Calu3 (cell line): Measurements from ENCODE around the gene TGFA. TPM values are rescaled to one million over a fixed set of nuclear protein-coding genes. Genes with fewer than 3 reads are reported as not detected.

Experiments used
- BruUV-seq: library from RNA; stranded (reverse); fragments of 400-500 nt; replicated peaks from 2 replicates; lab custom pipeline; 2021; lab: Mats Ljungman, UMichigan
- CTCF ChIA-PET: fragments of 300-600 bp; sonication (Branson Sonifier 250); formaldehyde crosslinking; loops from one replicate; lab custom pipeline; 2022; ENCODE audit warnings: antibody characterized with exemption; lab: Charles Lee
- DNase-seq: peaks from one replicate; pipeline ENCODE4 v3.0.0; 2022
- H3K27ac Mint-ChIP-seq: one replicate; pipeline ENCODE4 v1.8.0; 2022; ENCODE audit warnings: mixed read lengths; ENCODE audit not compliant: unreplicated experiment
- H3K27me3 Mint-ChIP-seq: one replicate; pipeline ENCODE4 v1.8.0; 2022; ENCODE audit warnings: mixed read lengths; ENCODE audit not compliant: unreplicated experiment
- H3K36me3 Mint-ChIP-seq: one replicate; pipeline ENCODE4 v1.8.0; 2022; ENCODE audit warnings: mild to moderate bottlenecking, moderate library complexity, mixed read lengths; ENCODE audit not compliant: insufficient read depth, unreplicated experiment
- H3K4me1 Mint-ChIP-seq: one replicate; pipeline ENCODE4 v1.8.0; 2022; ENCODE audit warnings: mild to moderate bottlenecking, low read depth, mixed read lengths; ENCODE audit not compliant: unreplicated experiment
- H3K4me3 Mint-ChIP-seq: one replicate; pipeline ENCODE4 v1.8.0; 2022; ENCODE audit warnings: mild to moderate bottlenecking, low read depth, moderate library complexity, mixed read lengths; ENCODE audit not compliant: unreplicated experiment
- H3K9me3 Mint-ChIP-seq: one replicate; pipeline ENCODE4 v1.8.0; 2022; ENCODE audit warnings: low read depth, mixed read lengths; ENCODE audit not compliant: unreplicated experiment
- CTCF ChIP-seq: fragments of 200-600 bp; IDR thresholded peaks from one replicate; pipeline ENCODE4 v1.8.0; 2022; ENCODE audit warnings: antibody characterized with exemption; ENCODE audit not compliant: unreplicated experiment
- intact Hi-C: fragments of 100-400 bp; cut with micrococcal nuclease; formaldehyde crosslinking; loops from one replicate; pipeline ENCODE4 v1.10.0; 2022; ENCODE audit not compliant: unreplicated experiment
- total RNA-seq: library from RNA; stranded (reverse); gene quantifications from 2 replicates; pipeline ENCODE4 v1.2.3, GENCODE V29; 2022

The TGFA gene
- total RNA-seq, 1 experiment from 2014 or later, result 80.0 TPM

GRCh38 chr2:70560040-70560439 lies 6.4 kb upstream of the TGFA start:
- CTCF ChIA-PET, result no interaction called here
- intact Hi-C loops, result no loop called here

GRCh38 chr2:70558195-70558808 lies 4.7 kb upstream of the TGFA start:
- no peak for DNase-seq
- Mint-ChIP-seq H3K9me3 (no peaks in the 10 kb centered on the region), H3K36me3 (peaks cover 13% of the 10 kb centered on the region), H3K27ac (no peak overlapping the region), H3K4me1 (peaks cover 31% of the 10 kb centered on the region), H3K27me3 (no peaks in the 10 kb centered on the region), H3K4me3 (no peak overlapping the region)
- CTCF ChIA-PET, result interaction anchor here (1.0 to 2.3 kb wide), 4 partner anchors 11 to 61 kb away, joined by 3 to 17 read pairs (median 7); no protein-coding TSS in a partner anchor
- intact Hi-C loops, result no loop called here
- no TSS peak for BruUV-seq
- TF ChIP-seq CTCF, result no peak

More at GRCh38 chr2:70560040-70560439, 6.4 kb upstream of the TGFA start:
- no peak overlapping the region for H3K4me3 Mint-ChIP-seq
- no peak for DNase-seq
- BruUV-seq, result no TSS peak
- no peaks in the 10 kb centered on the region for H3K27me3 Mint-ChIP-seq
- H3K4me1 Mint-ChIP-seq, result peaks cover 31% of the 10 kb centered on the region
- no peak overlapping the region for H3K27ac Mint-ChIP-seq
- H3K36me3 Mint-ChIP-seq, result no peaks in the 10 kb centered on the region
- TF ChIP-seq CTCF, result no peak
- no peaks in the 10 kb centered on the region for H3K9me3 Mint-ChIP-seq

- Mint-ChIP-seq H3K27ac (no peak overlapping the region), H3K4me1 (peaks cover 31% of the 10 kb centered on the region), H3K9me3 (no peaks in the 10 kb centered on the region), H3K36me3 (peaks cover 23% of the 10 kb centered on the region), H3K4me3 (no peak overlapping the region), H3K27me3 (no peaks in the 10 kb centered on the region)
- no TSS peak for BruUV-seq
- CTCF ChIA-PET, result interaction anchor here (0.7 to 2.3 kb wide), 7 partner anchors 12 to 253 kb away, joined by 3 to 17 read pairs (median 4); no protein-coding TSS in a partner anchor
- intact Hi-C loops, result no loop called here
- no peak for TF ChIP-seq CTCF
- DNase-seq, result no peak
Observed at GRCh38 chr2:70557171-70557838, 3.7 kb upstream of the TGFA start.

- no peak overlapping the region for H3K27ac Mint-ChIP-seq
- intact Hi-C loops, result no loop called here
Observed at GRCh38 chr2:70556608-70557007, 3.0 kb upstream of the TGFA start.

More at GRCh38 chr2:70556608-70557007, 3.0 kb upstream of the TGFA start:
- no peaks in the 10 kb centered on the region for H3K27me3 Mint-ChIP-seq
- H3K4me3 Mint-ChIP-seq, result no peak overlapping the region
- CTCF ChIA-PET, result interaction anchor here (0.7 to 2.3 kb wide), 5 partner anchors 52 to 253 kb away, joined by 3 to 17 read pairs (median 5); no protein-coding TSS in a partner anchor
- no peak for DNase-seq
- peaks cover 30% of the 10 kb centered on the region for H3K36me3 Mint-ChIP-seq
- no peak for TF ChIP-seq CTCF
- peaks cover 31% of the 10 kb centered on the region for H3K4me1 Mint-ChIP-seq
- H3K9me3 Mint-ChIP-seq, result no peaks in the 10 kb centered on the region
- BruUV-seq, result no TSS peak
